Stimulated activated CD8-positive, alpha-beta memory T cell treated with anti-CD3 and anti-CD28 coated beads, Interleukin-7, amount 100 ng/mL, for 24 hours (primary cell): ENCODE results near the gene RNF113B.

Experiments
- DNase-seq: peaks from one replicate; pipeline ENCODE4 v3.0.0-alpha.2; 2020; ENCODE audit warnings: low read depth

RNF113B gene

DNA sequence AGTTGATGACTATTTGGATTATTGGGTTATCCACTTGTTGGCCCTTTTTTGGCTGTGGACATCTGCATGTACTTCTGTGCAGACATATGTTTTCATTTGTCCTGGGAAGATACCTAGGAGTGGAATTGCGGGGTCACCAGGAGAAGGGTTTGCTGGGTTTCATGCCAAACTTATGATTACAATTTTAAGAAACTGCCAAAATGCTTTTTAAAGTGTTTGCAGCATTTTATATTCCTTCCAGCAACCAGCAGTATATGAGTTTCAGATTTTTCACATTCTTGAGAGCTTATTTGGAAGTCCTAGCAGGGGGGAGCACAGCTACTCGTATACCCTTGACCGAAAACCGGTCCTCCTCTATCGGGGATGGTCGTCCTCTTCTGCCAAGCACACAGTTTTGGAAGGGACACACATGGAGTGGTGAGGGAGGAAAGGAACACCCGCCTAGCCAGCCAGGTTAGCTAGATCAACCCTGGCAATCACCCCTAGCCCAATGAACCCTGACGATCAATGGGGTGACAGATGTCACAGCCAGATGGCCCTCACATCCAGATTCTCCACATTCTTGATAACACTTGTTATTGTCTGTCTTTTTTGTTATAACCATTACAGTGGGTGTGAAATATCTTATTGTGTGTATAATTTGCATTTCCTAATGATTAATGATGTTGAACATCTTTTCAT lies 26.7 kb upstream of the RNF113B start:
- no peak for DNase-seq

DNA sequence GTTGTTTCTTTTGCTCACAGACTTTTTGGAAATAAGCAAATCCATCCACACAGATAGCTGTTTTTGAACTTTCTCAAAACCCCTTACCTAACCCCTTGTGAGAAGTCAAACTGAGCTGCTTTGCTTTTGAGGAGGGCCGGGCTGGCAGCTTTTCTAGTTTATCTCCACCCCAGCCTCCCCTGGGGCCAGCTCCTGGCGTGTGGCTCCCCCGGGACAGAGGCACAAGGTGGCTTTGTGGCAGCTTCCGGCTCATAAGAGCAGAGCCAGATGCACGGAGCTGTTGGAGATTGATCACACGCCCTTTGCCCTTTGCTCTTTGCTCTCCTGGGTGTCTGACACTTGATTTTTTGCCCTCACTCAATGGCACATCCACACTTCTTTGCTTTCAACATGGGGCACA lies 24.9 kb upstream of the RNF113B start:
- no peak for DNase-seq

DNA sequence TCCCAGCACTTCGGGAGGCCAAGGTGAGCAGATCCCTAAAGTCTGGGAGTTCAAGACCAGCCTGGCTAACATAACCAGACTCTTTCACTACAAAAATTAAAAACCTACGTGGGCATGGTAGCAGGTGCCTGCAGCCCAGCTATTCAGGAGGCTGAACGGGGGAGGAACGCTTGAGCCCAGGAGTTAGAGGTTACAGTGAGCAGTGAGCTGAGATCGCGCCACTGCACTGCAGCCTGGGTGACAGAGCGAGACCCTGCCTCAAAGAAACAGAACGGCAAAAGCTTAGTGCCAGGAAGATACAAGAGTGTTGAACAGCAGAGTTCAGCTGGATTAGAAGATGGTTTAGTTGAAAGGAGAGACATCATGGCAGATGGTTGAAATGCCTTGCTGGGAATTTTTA lies 24.1 kb upstream of the RNF113B start:
- no peak for DNase-seq

DNA sequence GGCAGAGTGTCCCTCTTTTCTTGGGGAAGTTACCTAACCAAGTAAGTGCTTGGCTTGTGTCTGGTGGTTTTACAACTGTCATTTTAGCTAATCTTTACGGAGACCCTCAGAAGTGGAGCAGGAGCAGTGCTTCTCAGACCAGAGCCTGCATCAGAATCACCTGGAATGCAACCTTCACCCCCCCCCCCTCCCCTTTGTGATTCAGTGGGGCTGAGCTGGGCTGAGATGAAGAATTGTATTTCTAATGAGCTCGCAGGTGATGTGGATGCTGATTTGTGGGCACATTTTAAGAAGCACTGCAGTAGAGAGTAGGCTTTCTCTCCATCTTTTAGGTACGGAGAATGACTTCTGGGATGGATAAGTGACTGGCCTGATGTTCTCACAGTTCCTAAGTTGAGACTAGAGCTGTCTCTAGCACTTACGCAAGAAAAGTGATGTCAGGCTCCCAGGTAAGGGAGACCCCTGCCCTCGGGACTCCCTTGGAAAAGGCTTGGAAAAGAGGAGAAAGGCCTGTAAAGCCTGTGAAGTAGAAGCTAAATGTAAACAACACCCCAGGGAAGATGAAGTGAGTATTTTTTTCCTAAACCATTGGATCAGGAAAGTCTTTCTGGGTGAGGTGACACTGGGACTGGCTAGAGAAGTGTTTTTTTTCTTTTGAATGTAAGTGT lies 23.3 kb upstream of the RNF113B start:
- DNase-seq, result no peak

DNA sequence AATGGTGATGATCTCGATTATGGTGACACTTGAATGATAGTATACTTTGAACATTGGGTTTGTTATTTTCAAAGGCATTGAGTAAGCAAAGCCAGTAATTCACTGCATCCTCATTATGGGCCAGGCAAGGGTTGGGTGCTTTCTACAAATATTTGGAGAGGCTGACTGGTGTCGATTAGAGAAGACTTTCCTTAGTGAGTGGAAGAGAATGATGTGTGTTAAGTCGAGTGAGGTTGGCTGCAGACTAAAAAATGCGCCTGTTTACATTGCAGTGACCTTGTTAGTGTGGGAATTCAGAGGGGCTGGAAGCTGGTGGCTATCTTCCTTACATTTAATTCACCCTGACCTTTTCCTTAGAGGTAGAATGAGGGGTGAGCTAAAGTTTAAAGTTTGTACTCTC lies 22.4 kb upstream of the RNF113B start:
- no peak for DNase-seq

DNA sequence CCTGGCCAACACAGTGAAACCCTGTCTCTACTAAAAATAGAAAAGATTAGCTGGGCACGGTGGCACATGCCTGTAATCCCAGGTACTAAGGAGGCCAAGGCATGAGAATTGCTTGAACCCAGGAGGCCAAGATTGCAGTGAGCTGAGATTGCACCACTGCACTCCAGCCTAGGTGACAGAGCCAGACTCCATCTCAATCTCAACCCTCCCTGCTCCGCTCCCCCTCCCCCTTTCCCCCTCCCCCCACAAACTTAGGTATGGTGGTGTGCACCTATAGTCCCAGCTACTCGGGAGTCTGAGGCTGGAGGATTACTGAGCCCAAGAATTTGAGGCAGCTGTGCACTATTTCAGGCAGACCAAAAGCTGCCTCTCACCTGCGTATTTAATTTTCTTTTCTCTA lies 21.6 kb upstream of the RNF113B start:
- DNase-seq, result no peak

DNA sequence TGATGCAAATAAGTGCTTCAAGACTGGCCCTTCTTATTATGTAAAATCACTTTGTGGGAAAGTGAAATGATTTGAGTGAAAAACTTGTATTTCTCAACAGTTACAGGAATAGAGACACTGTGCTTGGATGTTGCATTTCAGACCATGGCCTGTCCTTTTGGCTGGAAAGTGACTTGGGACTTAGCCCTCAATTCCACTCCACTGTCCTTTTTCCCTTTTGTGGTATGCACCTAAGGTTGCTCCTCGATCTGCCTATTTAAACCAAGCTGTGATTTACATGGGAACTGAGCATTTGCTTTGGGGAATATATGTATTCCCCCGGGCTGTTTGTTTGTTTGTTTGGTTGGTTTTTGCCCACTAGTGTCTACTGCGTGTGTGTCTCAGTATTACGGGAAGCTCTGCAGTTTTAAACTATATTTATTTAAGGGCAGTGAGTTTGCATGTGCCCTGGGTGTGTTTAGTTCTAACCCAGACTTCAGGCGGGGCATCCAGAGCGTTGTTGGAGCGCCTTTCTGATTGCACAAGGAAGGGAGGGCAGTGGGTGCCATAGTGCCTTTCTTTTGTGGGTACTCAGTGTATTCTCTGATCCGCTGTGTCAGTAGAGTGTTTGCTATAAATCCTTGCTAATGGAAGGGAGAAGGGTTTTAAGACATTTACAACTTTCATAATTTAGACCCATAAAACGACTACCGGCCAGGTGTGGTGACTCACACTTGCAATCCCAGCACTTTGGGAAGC lies 18.2 kb upstream of the RNF113B start:
- DNase-seq, result no peak

DNA sequence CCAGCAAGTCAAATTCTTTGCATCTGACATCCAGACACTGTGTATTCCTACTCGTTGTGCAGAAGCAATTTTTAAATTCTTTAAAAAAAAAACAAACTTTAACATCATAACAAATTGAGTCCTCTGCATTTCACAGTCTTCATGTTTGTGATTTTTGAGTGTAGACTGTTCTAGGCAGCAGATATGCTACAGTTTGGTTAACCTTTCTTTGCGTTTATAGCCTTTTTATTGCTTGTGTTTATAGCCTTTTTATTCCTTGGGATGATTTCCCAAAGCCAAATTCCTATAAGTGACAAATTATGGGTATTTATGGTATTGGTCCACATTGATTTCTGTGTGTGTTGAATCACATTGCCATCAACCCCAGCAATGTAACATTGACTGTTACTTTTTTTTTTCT lies 14.9 kb upstream of the RNF113B start:
- DNase-seq, result no peak

DNA sequence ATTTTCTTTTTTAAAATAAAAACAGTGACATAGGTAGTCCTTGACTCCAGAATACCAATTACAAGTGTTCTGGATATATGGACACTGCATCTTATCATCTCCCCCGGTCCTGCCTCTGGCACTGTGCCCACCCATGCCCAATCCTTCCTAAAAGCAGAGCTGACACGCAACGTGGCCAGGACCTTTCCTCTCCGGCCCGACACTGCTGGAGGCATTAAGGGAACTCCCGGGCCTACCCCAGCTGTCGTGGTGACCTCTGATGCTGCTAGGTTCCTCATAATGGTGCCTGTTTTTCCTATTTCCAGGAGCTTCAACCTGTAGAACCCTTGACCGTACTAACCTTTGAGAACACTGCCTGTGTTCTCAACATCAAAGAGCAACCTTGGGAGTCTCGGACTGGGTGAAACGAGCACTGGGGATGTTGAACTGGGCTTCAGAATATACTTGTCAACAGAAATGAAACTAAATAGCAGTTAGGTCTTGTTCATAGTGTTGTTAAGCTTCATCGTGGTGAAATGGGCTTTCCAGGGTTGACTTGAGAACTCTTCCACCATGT lies 13.9 kb upstream of the RNF113B start:
- DNase-seq, result no peak

DNA sequence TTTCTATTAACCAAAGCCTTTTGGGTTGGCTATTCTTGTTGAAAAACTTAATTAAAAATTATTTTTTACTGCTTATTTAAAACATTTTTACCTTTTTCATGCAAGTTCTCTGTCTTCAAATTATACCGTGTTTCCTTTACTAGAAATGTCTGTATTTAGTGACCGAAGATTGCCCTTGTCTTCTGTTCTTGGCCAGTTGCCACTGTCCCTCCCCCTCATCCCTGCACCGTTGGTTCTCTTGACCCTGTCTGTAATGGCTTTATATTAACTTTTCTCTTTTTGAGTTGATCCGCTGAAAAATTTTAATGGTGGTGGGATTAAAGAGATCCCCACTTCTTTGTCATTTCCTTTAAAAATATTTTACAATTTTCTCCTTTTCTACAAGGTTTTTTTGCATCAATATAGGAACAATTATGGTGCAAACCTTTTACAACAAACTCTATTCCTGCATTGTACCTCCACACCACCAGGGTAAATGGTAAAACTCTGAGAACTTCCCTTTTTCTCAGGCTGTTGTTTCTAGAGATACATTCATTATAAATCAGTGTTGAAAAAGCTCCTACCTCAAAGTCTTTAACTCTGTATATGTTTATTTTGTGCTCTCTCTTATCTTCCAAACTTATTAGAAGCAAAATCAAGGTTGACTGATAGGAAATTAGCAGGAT lies 12.9 kb upstream of the RNF113B start:
- DNase-seq, result no peak

DNA sequence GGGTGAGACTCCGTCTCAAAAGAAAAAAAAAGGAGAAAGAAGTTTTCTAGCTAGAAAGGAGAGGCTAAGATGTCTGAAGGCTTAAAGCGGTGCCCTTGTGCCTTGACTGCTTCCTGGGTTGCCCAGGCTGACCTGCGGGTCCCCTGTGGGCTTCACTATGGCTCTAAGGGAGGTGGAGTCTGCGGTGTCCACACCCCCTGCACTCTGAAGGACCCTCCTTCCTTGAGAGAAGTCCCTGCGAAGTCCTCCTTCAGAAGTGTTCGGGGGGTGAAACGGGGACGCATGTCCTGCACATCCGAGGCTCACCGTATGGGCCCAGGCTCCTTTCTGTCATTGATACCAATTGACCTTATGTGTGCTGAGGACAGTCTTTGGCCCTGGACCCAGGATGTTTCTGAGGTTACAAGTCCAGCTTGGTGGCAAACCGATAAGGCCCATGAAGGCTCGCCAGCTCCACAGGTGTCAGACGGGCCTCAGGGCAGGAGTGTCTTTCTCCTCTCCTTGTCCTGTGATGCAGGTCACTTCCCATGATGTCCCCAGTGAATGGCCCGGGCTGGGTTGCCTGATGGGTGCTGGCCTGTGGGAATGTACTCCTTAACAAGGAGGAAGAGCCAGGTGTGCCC lies 11.6 kb upstream of the RNF113B start:
- no peak for DNase-seq

DNA sequence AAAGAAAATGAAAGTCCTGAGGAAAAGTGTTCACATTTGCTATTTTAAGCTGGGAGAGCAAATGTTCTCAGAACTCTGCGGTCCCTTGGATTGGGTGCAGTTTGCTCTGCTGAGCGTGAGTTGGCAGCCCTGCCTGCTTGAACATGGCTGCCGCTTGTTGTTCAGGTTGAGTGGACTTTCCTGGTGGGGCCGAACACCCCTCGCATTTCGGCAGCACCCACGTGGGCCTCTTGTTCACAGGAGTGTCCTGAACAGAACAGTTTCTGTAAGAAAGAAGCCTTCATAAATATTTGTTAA lies 10.8 kb upstream of the RNF113B start:
- DNase-seq, result no peak

DNA sequence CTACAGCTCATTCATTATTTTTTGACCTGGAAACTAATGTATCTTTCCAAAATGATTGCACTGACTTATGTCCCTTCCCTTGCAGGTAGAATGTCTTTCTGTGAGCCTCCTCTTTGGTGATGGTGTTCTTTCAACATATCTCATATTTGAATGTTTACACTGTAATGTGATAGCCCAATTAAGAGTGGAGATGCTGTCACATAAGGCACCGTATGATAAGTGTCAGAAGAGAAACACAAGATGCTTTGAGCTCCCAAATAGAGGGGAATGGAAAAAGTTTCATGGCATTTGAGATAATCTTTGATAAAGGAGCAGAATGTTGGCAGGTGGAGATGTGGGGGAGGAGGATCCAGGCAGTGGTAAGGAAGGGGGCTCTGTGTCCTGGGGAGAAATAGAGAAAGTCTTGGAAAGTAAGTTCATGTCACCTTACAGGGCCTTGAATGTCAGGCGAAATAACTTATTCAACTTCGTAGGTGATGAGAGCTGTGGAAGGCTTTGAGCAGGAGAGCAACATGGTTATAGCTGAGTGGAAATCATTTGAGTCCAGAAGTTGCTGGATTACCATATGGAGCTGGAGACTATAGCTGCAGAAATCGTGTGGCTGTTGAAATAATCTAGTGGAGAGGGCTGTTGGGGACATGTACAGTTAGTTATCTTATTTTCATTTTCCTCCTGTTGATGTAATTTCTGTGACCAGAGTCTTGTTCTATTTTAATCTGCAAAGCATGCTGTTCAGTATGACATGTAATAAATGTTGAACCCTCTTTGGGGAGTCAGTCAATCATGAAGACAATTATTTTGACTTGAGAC lies 10.3 kb upstream of the RNF113B start:
- no peak for DNase-seq

DNA sequence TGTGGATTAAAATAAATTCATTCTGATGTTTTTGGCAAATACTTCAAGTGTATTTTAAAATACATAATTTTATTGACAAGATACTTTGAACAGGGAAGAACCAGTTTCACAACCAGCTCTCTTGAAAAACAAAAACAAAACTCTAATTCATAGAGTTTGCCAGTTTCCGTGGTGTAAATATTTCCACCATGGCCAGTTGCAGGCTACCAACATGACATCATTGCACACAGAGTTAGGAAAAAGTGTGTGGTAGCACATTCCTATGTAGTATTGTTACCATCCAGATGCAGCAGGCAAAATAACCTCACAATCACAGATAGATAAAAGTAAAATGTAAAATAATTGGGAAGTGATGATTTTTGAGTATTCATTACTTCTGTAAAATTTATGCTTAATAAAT lies 7.7 kb upstream of the RNF113B start:
- no peak for DNase-seq

DNA sequence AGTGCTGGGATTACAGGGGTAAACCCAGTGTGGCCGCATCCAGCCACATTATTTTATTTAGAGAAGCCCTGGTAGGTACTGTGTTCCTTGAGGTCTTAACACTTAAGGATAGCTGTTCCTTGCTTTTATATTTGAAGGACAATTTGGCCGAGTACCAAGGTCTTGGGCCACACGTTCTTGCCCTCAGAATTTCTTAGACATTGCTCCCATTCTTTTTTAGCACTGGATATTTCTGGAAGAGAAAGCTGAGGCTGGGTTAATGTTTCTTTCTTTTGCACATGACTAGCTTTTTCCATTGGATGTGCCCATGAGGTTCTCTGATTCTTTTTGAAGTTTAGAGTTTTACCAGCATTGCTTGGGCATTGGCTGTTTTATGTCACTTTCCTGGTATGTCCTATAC lies 5.5 kb upstream of the RNF113B start:
- no peak for DNase-seq

DNA sequence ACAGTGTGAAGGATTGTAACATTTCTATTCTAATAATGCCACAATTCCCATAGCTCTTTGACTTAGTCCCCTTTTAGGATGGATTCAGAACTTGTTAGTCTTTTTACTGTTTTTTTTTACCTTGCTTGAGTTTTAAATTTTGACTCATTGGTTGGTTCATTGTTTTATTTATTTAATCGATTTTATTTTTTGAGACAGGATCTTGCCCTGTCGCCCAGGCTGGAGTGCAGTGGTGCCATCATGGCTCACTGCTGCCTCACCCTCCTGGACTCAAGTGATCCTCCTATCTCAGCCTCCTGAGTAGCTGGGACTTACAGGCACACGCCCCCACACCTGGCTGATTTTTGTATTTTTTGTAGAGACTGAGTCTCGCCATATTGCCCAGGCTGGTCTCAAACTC lies 5.1 kb upstream of the RNF113B start:
- DNase-seq, result no peak

DNA sequence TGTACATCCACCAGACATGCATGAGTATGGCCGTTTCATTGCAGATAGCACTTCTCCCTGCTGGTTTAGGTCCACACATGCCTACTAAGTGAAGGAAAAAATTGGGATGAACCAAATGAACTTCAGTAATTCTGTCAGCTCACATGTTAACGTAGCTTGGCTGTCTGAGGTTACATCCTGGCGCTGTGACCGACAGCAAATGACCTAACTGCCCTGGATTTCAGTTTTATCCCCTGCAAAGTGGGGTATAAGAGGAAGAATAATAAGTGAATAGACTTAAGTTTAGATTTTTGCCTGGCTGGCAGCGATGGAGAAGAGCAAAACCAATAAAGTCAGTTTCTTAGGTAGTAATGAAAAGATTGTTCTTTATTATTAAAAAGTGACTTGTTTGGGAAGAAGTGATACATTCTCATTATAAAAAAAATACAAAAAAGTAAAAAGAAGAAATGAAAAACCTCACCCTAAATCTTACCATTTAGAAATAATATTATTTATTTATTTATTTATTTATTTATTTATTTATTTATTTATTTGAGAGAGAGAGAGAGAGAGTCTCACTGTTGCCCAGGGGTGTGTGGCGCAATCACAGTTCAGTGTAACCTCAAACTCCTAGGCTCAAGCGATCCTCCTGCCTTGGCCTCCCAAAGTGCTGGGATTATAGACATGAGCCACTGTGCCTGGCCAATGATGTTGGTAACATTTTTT lies 4.2 kb upstream of the RNF113B start:
- no peak for DNase-seq

DNA sequence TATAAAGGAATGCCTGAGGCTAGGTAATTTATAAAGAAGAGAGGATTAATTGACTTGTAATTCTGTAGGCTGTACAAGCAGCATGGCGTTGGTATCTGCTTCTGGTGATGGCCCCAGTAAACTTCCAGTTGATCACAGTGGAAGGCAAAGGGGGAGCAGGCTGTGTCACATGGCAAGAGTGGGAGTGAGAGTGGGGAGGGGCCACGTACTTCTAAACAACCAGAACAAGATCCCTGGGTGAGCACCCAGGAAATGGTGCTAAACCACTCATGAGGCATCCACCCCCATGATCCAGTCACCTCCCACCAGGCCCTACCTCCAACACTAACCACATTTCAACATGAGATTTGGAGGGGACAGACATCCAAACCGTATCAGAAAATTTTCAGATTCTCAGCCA lies 3.0 kb upstream of the RNF113B start:
- DNase-seq, result no peak

DNA sequence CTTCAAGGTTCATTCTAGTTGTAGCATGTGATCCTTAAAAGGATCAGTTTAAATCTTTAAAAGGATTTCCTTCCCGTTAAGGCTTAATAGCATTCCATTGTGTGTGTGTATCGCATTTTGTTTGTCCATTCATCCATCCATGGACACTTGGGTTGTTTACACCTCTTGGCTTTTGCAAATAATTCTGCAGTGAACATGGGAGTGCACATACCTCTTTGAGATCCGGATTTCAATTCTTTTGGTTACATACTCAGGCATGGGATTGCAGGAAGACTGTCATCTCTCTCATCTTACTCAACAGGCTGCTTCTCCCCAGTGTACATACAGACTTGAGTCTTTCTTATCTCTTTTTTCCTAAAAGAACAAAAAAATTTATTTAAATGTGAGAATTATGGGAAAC lies 1.2 kb downstream of the RNF113B start:
- no peak for DNase-seq

DNA sequence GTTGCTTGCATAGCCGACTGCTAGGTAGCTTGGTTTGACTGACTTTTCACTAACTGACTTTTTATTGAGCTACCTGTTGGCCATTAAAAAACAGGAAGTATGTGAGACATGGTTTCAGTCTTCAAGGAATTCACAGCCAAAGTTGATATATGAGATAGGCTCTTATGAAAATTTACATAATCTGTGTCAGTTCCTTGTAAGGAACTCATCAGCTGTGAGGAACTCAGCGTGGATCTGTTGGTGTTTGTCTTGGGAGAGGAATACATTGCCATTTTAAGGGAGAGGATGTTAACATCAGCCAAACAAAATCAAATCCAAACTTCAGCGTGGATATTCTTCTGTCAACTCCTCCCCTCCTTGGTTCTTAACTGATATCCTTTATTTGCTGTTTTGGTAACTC lies 2.0 kb downstream of the RNF113B start:
- DNase-seq, result no peak

DNA sequence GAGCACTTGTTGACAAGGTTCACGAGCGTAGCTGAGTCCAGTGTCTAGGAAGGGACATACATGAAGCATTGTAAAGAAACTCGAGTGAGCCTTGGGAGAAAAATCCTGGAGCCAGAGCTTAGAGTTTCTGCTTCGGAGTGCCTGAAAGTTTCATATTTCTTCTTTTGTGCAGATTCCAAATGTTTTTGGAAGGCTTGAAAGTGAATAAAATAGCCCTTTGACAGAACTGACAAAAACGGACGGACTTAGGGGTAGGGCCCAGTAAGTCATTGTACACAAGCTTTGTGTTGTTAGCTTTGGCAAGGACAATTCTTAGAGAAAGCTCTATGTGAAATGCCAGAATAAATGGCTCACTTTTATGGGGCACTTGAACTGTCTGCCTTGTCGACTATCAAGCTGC lies 2.8 kb downstream of the RNF113B start:
- DNase-seq, result no peak
